Memory B cell (primary cell): Measurements from ENCODE around the gene SPATA33.

Experiments used
- ATAC-seq: fragments of 150-1000 bp; cut with Tn5 transposase; 2 replicates; pipeline ENCODE4 v1.10.0; 2021; ENCODE audit warnings: low read depth, mild to moderate bottlenecking, moderate library complexity
- DNase-seq, 2 donors: peaks; one replicate each; pipeline ENCODE4 v3.0.0; 2022; ENCODE audit warnings: low spot score in 2 of 2
- H3K27ac Mint-ChIP-seq: one replicate; pipeline ENCODE4 v1.8.0; 2022; ENCODE audit warnings: mild to moderate bottlenecking, moderate library complexity, mixed read lengths
- H3K27me3 Mint-ChIP-seq: one replicate; pipeline ENCODE4 v1.8.0; 2022; ENCODE audit warnings: mixed read lengths
- H3K36me3 Mint-ChIP-seq: one replicate; pipeline ENCODE4 v1.8.0; 2022; ENCODE audit warnings: mild to moderate bottlenecking, mixed read lengths
- H3K4me1 Mint-ChIP-seq: one replicate; pipeline ENCODE4 v1.8.0; 2022; ENCODE audit warnings: mixed read lengths
- H3K4me3 Mint-ChIP-seq: one replicate; pipeline ENCODE4 v1.8.0; 2022; ENCODE audit warnings: mild to moderate bottlenecking, moderate library complexity, mixed read lengths
- H3K9me3 Mint-ChIP-seq: one replicate; pipeline ENCODE4 v1.8.0; 2022; ENCODE audit warnings: mixed read lengths

SPATA33 gene

DNA sequence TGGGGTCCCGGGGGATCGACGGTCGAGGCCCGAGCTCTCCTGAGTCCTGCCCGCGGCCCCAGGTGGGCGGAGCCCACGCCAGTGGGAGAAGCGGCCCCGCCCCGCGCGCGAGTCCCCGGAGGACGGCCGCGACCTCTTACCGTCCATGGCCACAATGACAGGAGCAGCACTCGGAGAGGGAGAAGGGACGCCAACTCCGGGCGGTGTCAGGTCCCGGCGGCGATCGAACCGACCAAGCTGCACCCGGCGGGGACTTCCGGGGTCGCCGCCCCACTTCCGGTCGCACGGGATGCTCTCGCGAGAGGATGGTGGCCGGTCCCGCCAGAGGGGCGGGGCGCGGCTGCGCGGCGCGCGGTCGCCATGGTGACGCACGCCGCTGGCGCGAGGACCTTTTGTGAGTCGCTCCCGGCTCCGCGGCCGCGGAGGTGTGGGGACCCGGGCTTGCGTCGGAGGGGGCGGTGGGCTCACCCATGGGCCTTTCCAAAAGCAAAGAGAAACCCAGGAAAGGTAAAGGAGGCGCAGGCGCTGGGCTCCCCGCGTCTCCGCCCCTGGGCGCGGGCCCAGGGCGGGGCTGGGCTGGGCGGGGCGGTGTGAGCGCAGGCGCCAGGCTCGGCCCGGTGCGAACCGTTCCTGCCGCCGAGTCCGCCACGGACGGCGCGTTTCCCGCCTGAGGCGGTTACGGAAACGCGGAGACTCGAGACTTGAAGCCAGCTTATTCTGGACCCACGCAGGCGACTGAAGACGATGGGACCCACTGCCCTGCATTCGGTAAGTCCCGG lies at the start of gene SPATA33, which contains the start of gene CHMP1A:
TSS of gene SPATA33 (plus strand) at position 395 of the 779 bp plus-strand sequence. CDS start at position 471, 76 bp downstream.
TSS of gene CHMP1A (minus strand) at position 267 of the 779 bp plus-strand sequence. CDS start at position 147, 120 bp downstream.
- Mint-ChIP-seq H3K4me1 (peaks cover 17% of the 10 kb centered on the region), H3K9me3 (no peaks in the 10 kb centered on the region), H3K27ac (peak within 1 kb of the TSS; percentile 90), H3K27me3 (no peaks in the 10 kb centered on the region), H3K36me3 (peaks cover 2% of the 10 kb centered on the region), H3K4me3 (peak within 1 kb of the TSS; percentile 87)
- DNase-seq (peak; percentile 94 to 97), ATAC-seq (peak; percentile 94)

DNA sequence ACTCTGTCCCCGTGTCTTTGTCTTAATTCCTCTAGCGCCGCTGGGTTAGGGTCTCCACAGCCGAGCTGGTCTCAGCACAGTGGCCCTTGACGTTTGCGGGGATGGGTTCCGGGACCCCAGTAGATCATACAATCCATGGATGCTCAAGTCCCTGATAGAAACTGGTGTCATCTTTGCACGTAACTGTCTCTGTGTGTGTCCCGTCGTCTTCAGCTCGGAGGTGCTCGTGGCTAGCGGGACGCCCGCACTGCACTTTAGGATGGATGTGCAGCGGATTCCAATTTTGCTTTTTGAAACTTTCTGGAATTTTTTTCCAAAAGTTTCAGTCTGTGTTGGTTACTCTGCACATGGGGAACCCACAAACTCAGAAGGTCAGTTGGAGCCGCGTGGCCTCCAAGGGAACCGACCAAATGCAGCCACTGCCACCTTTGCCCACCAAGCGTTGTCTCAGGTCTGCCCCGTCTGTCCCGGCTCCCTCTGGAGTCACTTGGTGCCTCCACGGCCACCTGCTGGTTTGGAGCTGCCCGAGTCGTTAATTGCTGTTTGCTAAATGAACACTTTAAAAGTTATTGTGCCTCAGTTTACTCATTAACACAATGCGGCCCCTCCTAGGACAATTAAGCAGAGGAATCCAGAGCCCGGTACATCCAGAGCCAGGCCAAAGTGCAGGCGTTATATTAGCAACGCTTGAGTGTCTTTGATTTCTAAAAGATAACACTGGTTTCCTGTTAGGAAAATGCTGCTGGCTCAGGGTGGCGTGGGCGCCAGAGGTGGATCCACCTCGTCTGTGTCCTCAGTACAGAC lies 49.5 kb upstream of the SPATA33 start:
- no peaks in the 10 kb centered on the region for H3K9me3 Mint-ChIP-seq
- peaks cover 9% of the 10 kb centered on the region for H3K27me3 Mint-ChIP-seq
- no peaks in the 10 kb centered on the region for H3K36me3 Mint-ChIP-seq
- DNase-seq = no peak
- no peak overlapping the region for H3K27ac Mint-ChIP-seq
- H3K4me3 Mint-ChIP-seq = no peak overlapping the region
- H3K4me1 Mint-ChIP-seq = peaks cover 2% of the 10 kb centered on the region
- ATAC-seq = no peak

DNA sequence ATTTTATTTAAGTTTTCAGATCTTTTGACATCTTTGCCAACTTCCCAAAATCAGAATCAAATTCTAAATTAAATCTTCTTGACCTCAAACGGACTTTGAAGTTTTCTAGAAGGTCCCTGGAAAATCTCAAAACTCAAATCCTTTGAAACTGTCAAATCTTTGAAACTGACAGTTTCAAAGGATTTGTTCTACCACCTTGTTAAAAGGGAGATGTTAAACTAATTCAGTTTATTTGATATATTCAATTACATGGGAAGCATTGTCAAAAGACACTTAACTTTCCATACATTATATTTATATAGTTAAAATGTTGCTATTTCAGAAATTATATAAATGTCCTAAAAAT lies 47.6 kb upstream of the SPATA33 start:
- no peaks in the 10 kb centered on the region for H3K9me3 Mint-ChIP-seq
- no peak overlapping the region for H3K4me3 Mint-ChIP-seq
- H3K4me1 Mint-ChIP-seq = peaks cover 2% of the 10 kb centered on the region
- H3K27ac Mint-ChIP-seq = no peak overlapping the region
- H3K36me3 Mint-ChIP-seq = no peaks in the 10 kb centered on the region
- no peak for ATAC-seq
- peaks cover 10% of the 10 kb centered on the region for H3K27me3 Mint-ChIP-seq
- DNase-seq = no peak

DNA sequence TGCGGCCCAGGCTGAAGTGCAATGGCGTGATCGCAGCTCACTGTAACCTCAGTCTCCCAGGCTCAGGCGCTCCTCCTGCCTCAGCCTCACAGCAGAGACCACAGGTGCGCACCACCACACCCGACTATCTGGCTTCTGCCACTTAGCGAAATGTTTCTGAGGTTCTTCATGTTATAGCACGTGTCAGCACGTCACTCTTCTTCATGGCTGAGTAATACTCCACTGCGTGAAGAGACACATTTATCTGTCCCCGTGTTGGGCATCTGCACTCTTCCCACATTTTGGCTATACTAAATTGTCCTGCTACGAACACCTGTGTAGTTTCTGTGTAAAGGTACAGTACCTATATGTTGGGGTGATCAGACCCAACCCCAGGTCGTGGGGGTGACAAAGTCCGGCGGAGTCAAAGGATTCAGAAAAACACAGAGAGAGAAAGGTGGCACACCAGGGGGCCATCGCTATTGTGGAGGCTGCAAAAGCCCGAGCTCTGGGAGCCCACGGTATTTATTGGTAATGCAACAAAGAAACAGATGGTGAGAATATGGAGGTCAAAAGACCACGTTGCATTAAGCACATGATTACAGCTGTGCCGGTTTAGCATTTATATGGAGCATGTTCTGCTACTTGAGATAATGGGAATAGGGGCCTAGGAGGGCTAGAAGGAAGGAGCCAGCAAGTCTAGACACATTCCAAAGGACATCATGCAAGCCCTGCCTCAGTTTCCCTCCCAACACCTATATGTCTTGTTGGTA lies 45.0 kb upstream of the SPATA33 start:
- Mint-ChIP-seq H3K27me3 (peaks cover 10% of the 10 kb centered on the region), H3K4me1 (peaks cover 7% of the 10 kb centered on the region)
- no peak for ATAC-seq

DNA sequence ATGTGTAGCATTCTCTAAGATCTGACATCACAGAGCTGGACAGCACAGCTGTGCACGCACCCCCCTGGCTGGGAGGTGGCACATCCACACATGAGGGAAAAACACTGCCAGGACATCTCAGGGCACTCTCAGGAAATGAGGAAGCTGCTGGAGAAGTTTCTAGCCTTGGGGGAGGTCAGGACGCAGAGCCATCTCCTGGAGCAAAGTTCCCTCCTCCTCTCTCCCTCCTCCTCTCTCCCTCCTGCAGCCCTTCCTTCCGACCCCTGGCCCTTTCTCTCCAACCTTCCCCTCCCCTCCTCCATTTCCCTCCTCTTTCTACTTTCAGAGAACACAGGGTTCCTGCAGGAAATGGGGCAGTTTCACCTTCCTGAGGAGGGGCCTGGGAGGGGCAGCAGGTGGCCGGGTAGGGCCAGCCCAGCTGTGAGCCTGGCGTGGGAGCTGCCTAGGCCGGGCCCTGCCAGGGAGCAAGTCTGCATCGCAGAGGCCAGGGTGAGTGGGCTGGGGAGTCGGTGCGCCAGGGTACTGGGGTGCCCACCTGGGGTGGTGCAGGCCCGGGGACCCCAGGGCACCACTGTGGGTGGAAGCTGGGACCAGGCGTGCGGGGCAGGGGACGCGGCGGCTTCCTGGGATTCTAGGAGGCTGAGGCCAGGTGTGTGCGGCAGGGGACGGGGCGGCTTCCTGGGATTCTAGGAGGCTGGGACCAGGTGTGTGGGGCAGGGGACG lies 44.2 kb upstream of the SPATA33 start, which contains the start of gene DPEP1:
TSS of gene DPEP1 (plus strand) at position 412 of the 723 bp plus-strand sequence. CDS start 16,769 bp downstream, outside the sequence.
- Mint-ChIP-seq H3K4me3 (no peak within 1 kb of the TSS), H3K4me1 (peaks cover 7% of the 10 kb centered on the region), H3K9me3 (peaks cover 5% of the 10 kb centered on the region), H3K27ac (no peak within 1 kb of the TSS), H3K36me3 (no peaks in the 10 kb centered on the region), H3K27me3 (peaks cover 10% of the 10 kb centered on the region)
- ATAC-seq (no peak), DNase-seq (no peak)

More for the DNA sequence above, 45.0 kb upstream of the SPATA33 start:
- Mint-ChIP-seq H3K9me3 (peaks cover 5% of the 10 kb centered on the region), H3K36me3 (no peaks in the 10 kb centered on the region), H3K27ac (no peak overlapping the region), H3K4me3 (no peak overlapping the region)
- DNase-seq = no peak

DNA sequence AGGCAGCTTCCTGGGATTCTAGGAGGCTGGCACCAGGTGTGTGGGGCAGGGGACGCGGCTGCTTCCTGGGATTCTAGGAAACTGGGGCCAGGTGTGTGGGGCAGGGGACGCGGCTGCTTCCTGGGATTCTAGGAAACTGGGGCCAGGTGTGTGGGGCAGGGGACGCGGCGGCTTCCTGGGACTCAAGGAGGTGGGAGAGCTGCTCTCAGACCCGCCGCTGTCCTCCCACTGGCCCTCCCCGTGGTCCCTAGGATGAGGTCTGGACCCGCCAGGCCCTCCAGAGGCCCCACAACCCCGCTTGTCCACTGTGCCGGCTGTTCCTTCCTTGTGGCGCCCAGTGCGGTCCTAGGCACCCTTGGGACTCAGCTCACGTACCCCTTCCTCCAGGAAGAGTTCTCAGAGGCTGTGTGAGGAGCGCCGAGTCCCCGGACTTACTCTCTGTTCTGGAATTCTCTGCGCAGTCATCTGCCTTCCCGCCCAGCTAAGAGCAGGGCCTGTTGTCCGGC lies 43.6 kb upstream of the SPATA33 start:
- H3K4me1 Mint-ChIP-seq = peaks cover 7% of the 10 kb centered on the region
- no peaks in the 10 kb centered on the region for H3K36me3 Mint-ChIP-seq
- peaks cover 10% of the 10 kb centered on the region for H3K27me3 Mint-ChIP-seq
- DNase-seq (no peak), ATAC-seq (no peak)
- H3K9me3 Mint-ChIP-seq = peaks cover 5% of the 10 kb centered on the region
- H3K4me3 Mint-ChIP-seq = no peak overlapping the region
- H3K27ac Mint-ChIP-seq = no peak overlapping the region

DNA sequence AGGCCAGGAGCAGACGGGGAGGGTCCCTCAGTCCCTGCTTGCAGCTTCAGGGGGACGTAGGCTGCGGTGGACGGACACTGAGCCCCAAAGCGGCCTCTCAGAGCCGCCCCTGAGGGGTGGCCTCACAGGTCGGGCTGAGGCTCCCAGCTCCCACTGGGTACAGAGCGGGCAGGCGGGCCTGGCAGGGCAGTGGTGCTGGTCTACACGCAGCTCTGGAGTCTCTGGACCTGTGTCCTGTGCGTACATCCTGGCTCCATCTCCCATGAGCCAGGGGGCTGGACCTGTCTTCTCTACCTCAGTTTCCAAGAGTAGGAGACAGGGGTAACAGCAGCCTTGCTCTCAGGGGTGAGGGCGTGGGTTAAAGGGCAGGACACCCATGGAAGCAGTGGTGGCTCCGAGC lies 42.5 kb upstream of the SPATA33 start:
- DNase-seq (no peak), ATAC-seq (no peak)
- Mint-ChIP-seq H3K4me3 (no peak overlapping the region), H3K4me1 (peaks cover 7% of the 10 kb centered on the region), H3K27me3 (peaks cover 10% of the 10 kb centered on the region), H3K9me3 (peaks cover 5% of the 10 kb centered on the region), H3K36me3 (no peaks in the 10 kb centered on the region), H3K27ac (no peak overlapping the region)

DNA sequence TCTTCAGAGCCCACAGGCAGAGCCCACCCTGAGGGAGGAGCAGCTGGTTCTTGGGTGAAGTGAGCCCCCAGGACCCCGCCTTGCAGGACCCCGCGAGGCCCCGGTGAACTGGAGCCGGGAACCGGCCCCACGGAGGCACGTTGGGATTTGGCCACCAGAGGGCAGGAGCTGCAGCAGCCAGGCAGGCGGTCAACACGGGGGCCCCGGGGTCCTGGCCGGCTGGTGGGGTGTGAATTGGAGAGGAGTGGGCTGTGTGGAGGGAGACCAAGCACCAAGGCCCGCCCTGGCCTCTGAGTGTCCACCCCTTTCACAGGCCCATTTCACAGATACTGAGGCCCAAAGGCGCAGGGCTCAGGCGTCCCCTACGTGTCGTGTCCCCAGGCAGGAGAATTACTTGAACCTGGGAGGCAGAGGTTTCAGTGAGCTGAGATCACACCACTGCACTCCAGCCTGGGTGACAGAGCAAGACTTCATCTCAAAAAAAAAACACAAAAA lies 42.0 kb upstream of the SPATA33 start:
- H3K4me3 Mint-ChIP-seq = no peak overlapping the region
- no peaks in the 10 kb centered on the region for H3K36me3 Mint-ChIP-seq
- H3K4me1 Mint-ChIP-seq = peaks cover 7% of the 10 kb centered on the region
- DNase-seq (peak in 1 of 2 donors; percentile 29), ATAC-seq (peak; percentile 37)
- H3K27ac Mint-ChIP-seq = no peak overlapping the region
- peaks cover 13% of the 10 kb centered on the region for H3K27me3 Mint-ChIP-seq
- H3K9me3 Mint-ChIP-seq = peaks cover 5% of the 10 kb centered on the region

DNA sequence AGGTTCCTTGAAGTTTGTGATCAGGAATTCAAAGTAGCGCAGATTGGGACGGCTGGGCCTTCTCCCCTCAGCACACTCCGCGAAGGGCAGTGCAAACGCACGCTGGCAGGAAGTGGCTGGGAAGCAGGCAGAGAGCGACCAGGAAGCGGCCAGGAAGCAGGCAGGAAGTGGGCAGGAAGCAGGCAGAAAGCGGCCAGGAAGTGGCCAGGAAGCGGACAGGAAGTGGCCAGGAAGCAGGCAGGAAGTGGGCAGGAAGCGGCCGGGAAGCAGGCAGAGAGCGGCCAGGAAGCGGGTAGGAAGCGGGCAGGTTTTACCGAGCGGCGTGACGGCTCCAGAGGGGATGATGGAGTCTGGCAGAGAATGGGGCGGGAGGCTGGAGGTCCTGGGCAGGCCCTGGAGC lies 41.0 kb upstream of the SPATA33 start:
- Mint-ChIP-seq H3K27ac (peak overlapping the region; percentile 90), H3K27me3 (peaks cover 18% of the 10 kb centered on the region), H3K36me3 (no peaks in the 10 kb centered on the region), H3K9me3 (peaks cover 5% of the 10 kb centered on the region), H3K4me1 (peaks cover 7% of the 10 kb centered on the region), H3K4me3 (no peak overlapping the region)
- no peak for ATAC-seq
- DNase-seq = no peak

DNA sequence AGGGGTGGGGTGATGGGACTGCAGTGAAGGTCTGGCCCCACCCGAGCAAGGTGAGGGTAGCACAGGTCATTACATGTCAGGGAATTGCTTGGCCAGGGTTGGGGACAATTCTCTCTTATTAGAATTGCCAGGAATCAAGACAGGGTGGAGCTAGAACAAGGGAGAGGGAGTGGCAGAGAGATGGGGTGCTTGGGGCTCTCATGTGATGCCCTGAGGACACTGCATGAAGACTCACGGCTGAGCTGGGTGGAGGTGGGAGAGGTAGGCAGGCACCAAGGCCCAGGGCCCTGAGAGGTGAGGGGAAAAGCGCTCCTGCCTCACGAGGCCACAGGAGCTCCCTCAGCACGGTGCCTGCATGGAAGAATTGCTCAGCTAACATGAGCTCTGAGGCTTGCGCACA lies 40.6 kb upstream of the SPATA33 start:
- Mint-ChIP-seq H3K4me3 (no peak overlapping the region), H3K9me3 (peaks cover 5% of the 10 kb centered on the region), H3K36me3 (no peaks in the 10 kb centered on the region), H3K27me3 (peaks cover 19% of the 10 kb centered on the region), H3K4me1 (peaks cover 7% of the 10 kb centered on the region), H3K27ac (peak overlapping the region; percentile 90)
- no peak for ATAC-seq
- DNase-seq = no peak

DNA sequence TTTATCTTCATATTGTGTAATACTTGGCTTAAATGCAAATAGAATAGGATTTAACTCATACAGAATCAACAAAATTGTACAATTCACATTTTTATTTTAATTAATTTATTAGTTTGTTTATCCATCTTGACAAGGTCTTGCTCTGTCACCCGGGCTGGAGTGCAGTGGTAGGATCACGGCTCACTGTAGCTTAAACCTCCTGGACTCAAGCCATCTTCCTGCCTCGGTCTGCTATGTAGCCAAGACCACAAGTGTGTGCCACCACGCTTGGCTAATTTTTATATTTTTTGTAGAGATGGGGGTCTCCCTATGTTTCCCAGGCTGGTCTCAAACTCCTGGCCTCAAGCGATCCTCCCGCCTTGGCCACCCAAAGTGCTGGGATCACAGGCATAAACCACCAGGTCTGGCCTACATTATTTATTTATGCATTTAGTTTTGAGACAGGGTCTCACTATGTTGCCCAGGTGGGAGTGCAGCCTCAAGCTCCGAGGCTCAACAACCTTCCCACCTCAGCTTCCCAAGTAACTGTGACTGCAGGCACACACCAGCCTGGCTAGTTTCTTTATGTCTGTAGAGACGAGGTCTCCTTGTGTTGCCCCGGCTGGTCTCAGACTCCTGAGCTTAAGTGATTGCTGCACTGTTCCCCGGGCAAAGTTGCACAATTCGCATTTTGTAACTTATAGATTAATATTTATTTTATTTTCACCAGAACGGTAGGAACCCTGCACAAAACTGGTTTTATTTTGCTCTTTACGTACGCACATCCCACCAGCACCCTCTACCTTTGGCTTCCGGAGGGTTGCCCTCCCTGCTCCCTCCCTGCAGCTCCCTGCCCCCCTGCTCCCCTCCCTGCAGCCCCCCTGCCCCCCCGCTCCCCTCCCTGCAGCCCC lies 39.3 kb upstream of the SPATA33 start:
- ATAC-seq = no peak
- Mint-ChIP-seq H3K27me3 (peaks cover 16% of the 10 kb centered on the region), H3K36me3 (no peaks in the 10 kb centered on the region), H3K9me3 (peaks cover 5% of the 10 kb centered on the region), H3K4me3 (no peak overlapping the region), H3K4me1 (peaks cover 7% of the 10 kb centered on the region), H3K27ac (no peak overlapping the region)
- no peak for DNase-seq

DNA sequence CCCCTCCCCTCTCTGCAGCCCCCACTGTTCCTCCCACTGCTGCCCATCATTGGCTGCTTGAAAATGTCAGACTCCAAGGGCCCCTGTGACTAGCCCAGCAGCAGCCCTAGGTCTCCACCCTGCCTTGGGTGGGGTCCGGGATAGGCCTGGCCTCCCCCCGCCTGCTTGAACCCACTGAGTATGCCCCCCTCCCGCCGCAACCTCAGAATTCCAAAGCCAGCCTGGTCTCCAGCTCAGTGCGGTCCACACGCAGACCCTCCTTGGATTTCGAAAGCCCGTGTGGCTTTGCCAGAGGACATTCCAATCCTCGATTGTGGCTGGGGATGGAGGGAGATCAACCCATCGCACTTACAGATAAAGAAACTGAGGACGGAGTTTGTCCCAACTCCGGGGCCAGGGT lies 37.8 kb upstream of the SPATA33 start:
- no peaks in the 10 kb centered on the region for H3K36me3 Mint-ChIP-seq

More for the DNA sequence above, 37.8 kb upstream of the SPATA33 start:
- H3K27ac Mint-ChIP-seq = no peak overlapping the region
- peaks cover 24% of the 10 kb centered on the region for H3K27me3 Mint-ChIP-seq
- ATAC-seq = no peak
- DNase-seq = no peak
- H3K4me1 Mint-ChIP-seq = peaks cover 7% of the 10 kb centered on the region
- no peak overlapping the region for H3K4me3 Mint-ChIP-seq
- H3K9me3 Mint-ChIP-seq = peaks cover 5% of the 10 kb centered on the region
